Smooth muscle cell (in vitro differentiated cells): ENCODE measurements around the gene C13orf42. TPM values are rescaled to one million over a fixed set of nuclear protein-coding genes. Genes with fewer than 3 reads are reported as not detected.

ENCODE experiments used
- DNase-seq: peaks from one replicate; lab custom pipeline; 2025; ENCODE audit not compliant: unreplicated experiment; lab: John Stamatoyannopoulos, UW
- H2AFZ ChIP-seq: fragments of 200-600 bp; sonication (generic); 2 replicates; pipeline ENCODE4 v1.6.0; 2016; ENCODE audit warnings: antibody characterized with exemption, low read depth, mild to moderate bottlenecking
- H3F3A ChIP-seq: fragments of 200-600 bp; sonication (generic); 2 replicates; pipeline ENCODE4 v1.6.0; 2017; ENCODE audit warnings: antibody characterized with exemption, low read depth
- H3K27ac ChIP-seq: fragments of 200-600 bp; sonication (generic); 2 replicates; pipeline ENCODE4 v1.5.1; 2016; ENCODE audit warnings: low read depth, mild to moderate bottlenecking
- H3K27me3 ChIP-seq: fragments of 200-600 bp; sonication (generic); 2 replicates; pipeline ENCODE4 v1.6.1; 2016; ENCODE audit warnings: low read depth, mild to moderate bottlenecking
- H3K36me3 ChIP-seq: fragments of 200-600 bp; sonication (generic); 2 replicates; pipeline ENCODE4 v1.5.1; 2016; ENCODE audit warnings: low read depth
- H3K4me1 ChIP-seq: fragments of 200-600 bp; sonication (generic); 2 replicates; pipeline ENCODE4 v1.5.1; 2016; ENCODE audit warnings: low read depth
- H3K4me2 ChIP-seq: fragments of 200-600 bp; sonication (generic); 2 replicates; pipeline ENCODE4 v1.6.0; 2016; ENCODE audit warnings: mild to moderate bottlenecking
- H3K4me3 ChIP-seq: fragments of 200-600 bp; sonication (generic); 2 replicates; pipeline ENCODE4 v1.5.1; 2016; ENCODE audit warnings: mild to moderate bottlenecking
- H3K79me2 ChIP-seq: fragments of 200-600 bp; sonication (generic); 2 replicates; pipeline ENCODE4 v1.6.0; 2016; ENCODE audit warnings: low read depth, mild to moderate bottlenecking
- H3K9ac ChIP-seq: fragments of 200-600 bp; sonication (generic); 2 replicates; pipeline ENCODE4 v1.6.0; 2016; ENCODE audit warnings: low read depth
- H3K9me3 ChIP-seq: fragments of 200-600 bp; sonication (generic); replicated peaks from 2 replicates; pipeline ENCODE4 v1.5.1; 2016; ENCODE audit warnings: low read depth
- H4K20me1 ChIP-seq: fragments of 200-600 bp; sonication (generic); 2 replicates; pipeline ENCODE4 v1.6.0; 2016; ENCODE audit warnings: low read depth
- WGBS: methylation state at CpG from one replicate; pipeline ENCODE4 v1.1.7; 2016; ENCODE audit warnings: low lambda C conversion rate; 5-methylcytosine and 5-hydroxymethylcytosine counted together
- polyA plus RNA-seq: library from polyadenylated mRNA; unstranded; fragments of >200 nt; fragmentation: Nextera tagmentation; extraction: Ambion mirVana; gene quantifications from 2 replicates; pipeline ENCODE4 v1.2.1, GENCODE V29; 2016
- total RNA-seq: library from RNA; depleted of rRNA; stranded (reverse); fragments of >200 nt; gene quantifications from 2 replicates; pipeline ENCODE4 v1.2.3, GENCODE V29; 2014
- TF ChIP-seq, protein P1 (sequence below): fragments of 200-600 bp; sonication (generic); IDR thresholded peaks from 2 replicates; pipeline ENCODE4 v1.5.1; 2017; ENCODE audit warnings: borderline replicate concordance, mild to moderate bottlenecking, antibody characterized with exemption; ENCODE audit not compliant: insufficient read depth, poor library complexity, severe bottlenecking

The C13orf42 gene
- total and polyA plus RNA-seq, 2 experiments from 2014 or later = not detected

DNA sequence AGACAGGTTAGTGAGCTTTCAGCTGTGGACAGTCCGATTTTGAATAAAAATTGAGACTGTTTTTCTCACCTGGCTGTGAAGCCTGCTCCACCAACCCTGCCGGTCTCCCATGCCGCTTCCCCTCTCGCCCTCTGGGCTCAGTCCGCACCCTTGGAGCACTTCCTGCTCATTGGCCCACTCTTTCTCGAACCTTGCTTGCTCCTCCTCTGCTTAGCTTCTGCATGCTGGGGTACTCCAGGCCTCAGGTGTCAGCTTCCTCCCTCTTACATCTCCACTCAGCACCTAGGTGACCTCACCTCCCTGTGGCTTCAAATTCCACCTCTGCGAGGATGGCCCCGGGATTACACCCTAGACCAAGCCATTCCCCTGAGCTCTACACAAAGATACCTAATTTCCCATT, 39.6 kb downstream of the C13orf42 start:
- Histone ChIP-seq H3K4me3 (no peak overlapping the region), H3K9me3 (no peaks in the 10 kb centered on the region), H4K20me1 (no peaks in the 10 kb centered on the region), H3F3A (no peaks in the 10 kb centered on the region), H3K79me2 (no peaks in the 10 kb centered on the region), H3K36me3 (no peaks in the 10 kb centered on the region), H3K27ac (no peak overlapping the region), H3K4me1 (no peaks in the 10 kb centered on the region), H3K9ac (no peak overlapping the region), H3K27me3 (no peaks in the 10 kb centered on the region), H2AFZ (no peak overlapping the region), H3K4me2 (no peak overlapping the region)
- WGBS = 80% methylated on average over 8 of the region's 8 CpGs
- DNase-seq = no peak
- TF ChIP-seq, protein P1, sequence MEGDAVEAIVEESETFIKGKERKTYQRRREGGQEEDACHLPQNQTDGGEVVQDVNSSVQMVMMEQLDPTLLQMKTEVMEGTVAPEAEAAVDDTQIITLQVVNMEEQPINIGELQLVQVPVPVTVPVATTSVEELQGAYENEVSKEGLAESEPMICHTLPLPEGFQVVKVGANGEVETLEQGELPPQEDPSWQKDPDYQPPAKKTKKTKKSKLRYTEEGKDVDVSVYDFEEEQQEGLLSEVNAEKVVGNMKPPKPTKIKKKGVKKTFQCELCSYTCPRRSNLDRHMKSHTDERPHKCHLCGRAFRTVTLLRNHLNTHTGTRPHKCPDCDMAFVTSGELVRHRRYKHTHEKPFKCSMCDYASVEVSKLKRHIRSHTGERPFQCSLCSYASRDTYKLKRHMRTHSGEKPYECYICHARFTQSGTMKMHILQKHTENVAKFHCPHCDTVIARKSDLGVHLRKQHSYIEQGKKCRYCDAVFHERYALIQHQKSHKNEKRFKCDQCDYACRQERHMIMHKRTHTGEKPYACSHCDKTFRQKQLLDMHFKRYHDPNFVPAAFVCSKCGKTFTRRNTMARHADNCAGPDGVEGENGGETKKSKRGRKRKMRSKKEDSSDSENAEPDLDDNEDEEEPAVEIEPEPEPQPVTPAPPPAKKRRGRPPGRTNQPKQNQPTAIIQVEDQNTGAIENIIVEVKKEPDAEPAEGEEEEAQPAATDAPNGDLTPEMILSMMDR = no peak

DNA sequence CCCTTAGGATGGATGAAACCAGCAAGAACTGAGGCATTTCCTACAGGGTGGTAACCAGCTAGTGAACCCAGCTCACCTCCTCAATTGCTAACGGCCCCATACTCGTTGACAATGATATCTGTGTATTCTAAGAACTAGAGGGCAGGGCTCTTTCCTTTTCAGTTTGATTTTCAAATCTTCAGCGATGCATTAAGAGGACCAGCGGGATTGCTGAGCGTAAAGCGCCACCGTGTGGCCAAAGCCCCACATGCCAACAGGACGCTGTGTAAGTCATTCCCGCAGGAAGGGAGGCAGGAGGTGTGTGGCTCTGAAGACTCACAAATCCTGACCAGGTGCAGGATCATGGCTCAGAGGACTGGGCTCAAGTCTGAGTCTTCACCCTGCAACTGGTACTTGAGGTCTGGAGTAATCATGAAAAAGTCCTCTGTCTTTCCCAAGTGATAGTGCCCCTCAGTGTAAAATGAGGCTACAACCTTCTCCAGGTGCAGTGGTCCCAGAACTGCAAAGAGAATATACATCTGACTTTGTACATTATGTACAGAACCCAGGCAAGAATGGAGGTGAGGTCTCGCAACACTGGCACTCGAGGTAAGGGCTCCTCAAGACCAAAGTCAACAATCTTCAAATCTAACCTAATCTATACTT, 40.9 kb downstream of the C13orf42 start:
- Histone ChIP-seq H4K20me1 (no peaks in the 10 kb centered on the region), H3K36me3 (no peaks in the 10 kb centered on the region), H3K9ac (no peak overlapping the region), H2AFZ (no peak overlapping the region), H3K79me2 (no peaks in the 10 kb centered on the region), H3K4me3 (no peak overlapping the region), H3K4me2 (no peak overlapping the region), H3K4me1 (no peaks in the 10 kb centered on the region), H3K9me3 (no peaks in the 10 kb centered on the region), H3K27ac (no peak overlapping the region), H3K27me3 (no peaks in the 10 kb centered on the region), H3F3A (no peaks in the 10 kb centered on the region)
- TF ChIP-seq, protein P1 = peak; percentile 97
- DNase-seq = peak; percentile 39
- WGBS = 7% methylated on average over 11 of the region's 11 CpGs

DNA sequence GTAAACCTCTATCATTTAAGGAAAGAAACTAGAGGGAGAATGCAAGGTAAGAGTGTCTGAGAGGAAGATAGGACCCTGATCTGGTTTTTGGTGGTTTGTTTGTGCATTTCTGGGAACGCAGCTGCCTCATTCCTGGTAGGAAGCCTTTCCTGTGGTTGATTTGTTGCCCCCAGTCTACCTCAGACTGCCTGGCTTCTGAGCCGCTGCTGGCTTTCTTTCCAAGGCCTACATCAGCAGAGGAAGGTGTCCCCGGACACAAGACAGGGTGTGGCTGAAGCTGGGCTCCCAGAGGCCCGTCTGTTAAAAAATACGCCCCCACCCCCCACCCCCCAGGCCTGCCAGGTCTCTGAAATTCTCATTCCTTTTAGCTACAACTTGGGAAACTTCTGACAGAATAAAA, 42.6 kb downstream of the C13orf42 start:
- no peaks in the 10 kb centered on the region for H3K4me1 ChIP-seq
- WGBS = 58% methylated on average over 5 of the region's 5 CpGs
- H3K4me2 ChIP-seq = no peak overlapping the region
- H3F3A ChIP-seq = no peaks in the 10 kb centered on the region
- no peaks in the 10 kb centered on the region for H3K36me3 ChIP-seq
- H4K20me1 ChIP-seq = no peaks in the 10 kb centered on the region
- H2AFZ ChIP-seq = no peak overlapping the region
- H3K79me2 ChIP-seq = no peaks in the 10 kb centered on the region
- no peaks in the 10 kb centered on the region for H3K9me3 ChIP-seq
- H3K27ac ChIP-seq = no peak overlapping the region
- peaks cover 6% of the 10 kb centered on the region for H3K27me3 ChIP-seq
- DNase-seq = no peak
- TF ChIP-seq, protein P1 = no peak
- no peak overlapping the region for H3K4me3 ChIP-seq
- H3K9ac ChIP-seq = no peak overlapping the region

DNA sequence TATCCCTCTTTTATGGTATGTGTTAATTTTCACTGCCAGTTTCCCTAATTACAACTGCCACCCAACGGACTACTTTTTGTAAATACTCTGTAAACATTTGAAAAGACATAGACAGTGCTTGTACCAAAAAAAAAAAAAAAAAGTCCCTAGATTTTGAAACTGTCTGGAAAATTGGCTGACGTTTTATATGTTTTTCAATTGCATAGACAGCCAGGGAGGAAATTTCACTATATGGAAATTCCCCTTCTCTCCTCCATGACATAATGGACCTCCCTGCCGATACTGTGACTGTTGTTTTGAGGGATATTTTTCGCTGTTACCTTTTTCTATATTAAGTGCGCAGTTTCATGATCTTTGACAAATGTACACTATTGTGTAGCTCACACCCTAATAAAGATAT, 43.4 kb downstream of the C13orf42 start:
- DNase-seq = no peak
- Histone ChIP-seq H3K27me3 (peaks cover 14% of the 10 kb centered on the region), H3K9ac (no peak overlapping the region), H3K27ac (no peak overlapping the region), H3K79me2 (no peaks in the 10 kb centered on the region), H3F3A (no peaks in the 10 kb centered on the region), H2AFZ (no peak overlapping the region), H3K4me2 (no peak overlapping the region), H3K9me3 (no peaks in the 10 kb centered on the region), H3K4me1 (no peaks in the 10 kb centered on the region), H3K36me3 (no peaks in the 10 kb centered on the region), H4K20me1 (no peaks in the 10 kb centered on the region), H3K4me3 (no peak overlapping the region)
- 88% methylated on average over 5 of the region's 5 CpGs for WGBS
- TF ChIP-seq, protein P1 = no peak
